Measurements from ENCODE around the gene CEP120.

CEP120 gene

GRCh38 chr5:123454259-123454911, 31.2 kb upstream of the CEP120 start:
- no peaks in the 10 kb centered on the region for H3K36me3 ChIP-seq (ENCODE audit: control insufficient read depth, insufficient read depth, low read length)
- H3K4me1 ChIP-seq (ENCODE audit: control insufficient read depth, insufficient read depth, low read length, poor library complexity, severe bottlenecking), result no peaks in the 10 kb centered on the region
- no peaks in the 10 kb centered on the region for H3K27me3 ChIP-seq (replicated peaks; ENCODE audit: control insufficient read depth, insufficient read depth, low read length, poor library complexity, severe bottlenecking)
- H3K4me3 ChIP-seq (ENCODE audit: insufficient read depth, low read depth, low read length, poor library complexity, severe bottlenecking), result no peak overlapping the region
- no peaks in the 10 kb centered on the region for H3K9me3 ChIP-seq (ENCODE audit: control insufficient read depth, low read length)
- DNase-seq, result no peak
- no peak overlapping the region for H3K27ac ChIP-seq (ENCODE audit: insufficient read depth, low read length, poor library complexity, severe bottlenecking)

- Histone ChIP-seq H3K27me3 (replicated peaks; ENCODE audit: control insufficient read depth, insufficient read depth, low read length, poor library complexity, severe bottlenecking) (no peaks in the 10 kb centered on the region), H3K27ac (ENCODE audit: insufficient read depth, low read length, poor library complexity, severe bottlenecking) (no peak overlapping the region), H3K4me1 (ENCODE audit: control insufficient read depth, insufficient read depth, low read length, poor library complexity, severe bottlenecking) (no peaks in the 10 kb centered on the region), H3K4me3 (ENCODE audit: insufficient read depth, low read depth, low read length, poor library complexity, severe bottlenecking) (no peak overlapping the region), H3K36me3 (ENCODE audit: control insufficient read depth, insufficient read depth, low read length) (no peaks in the 10 kb centered on the region), H3K9me3 (ENCODE audit: control insufficient read depth, low read length) (no peaks in the 10 kb centered on the region)
- no peak for DNase-seq
These were observed 29.2 kb upstream of the CEP120 start for GRCh38 chr5:123452401-123452800.

- Histone ChIP-seq H3K4me1 (ENCODE audit: control insufficient read depth, insufficient read depth, low read length, poor library complexity, severe bottlenecking) (no peaks in the 10 kb centered on the region), H3K36me3 (ENCODE audit: control insufficient read depth, insufficient read depth, low read length) (no peaks in the 10 kb centered on the region), H3K9me3 (ENCODE audit: control insufficient read depth, low read length) (no peaks in the 10 kb centered on the region), H3K27ac (ENCODE audit: insufficient read depth, low read length, poor library complexity, severe bottlenecking) (no peak overlapping the region), H3K4me3 (ENCODE audit: insufficient read depth, low read depth, low read length, poor library complexity, severe bottlenecking) (no peak overlapping the region), H3K27me3 (replicated peaks; ENCODE audit: control insufficient read depth, insufficient read depth, low read length, poor library complexity, severe bottlenecking) (no peaks in the 10 kb centered on the region)
- no peak for DNase-seq
These were observed 27.8 kb upstream of the CEP120 start for GRCh38 chr5:123451047-123451446.

GRCh38 chr5:123450640-123451039, 27.4 kb upstream of the CEP120 start:
- H3K27ac ChIP-seq (ENCODE audit: insufficient read depth, low read length, poor library complexity, severe bottlenecking), result no peak overlapping the region
- H3K4me1 ChIP-seq (ENCODE audit: control insufficient read depth, insufficient read depth, low read length, poor library complexity, severe bottlenecking), result no peaks in the 10 kb centered on the region
- H3K36me3 ChIP-seq (ENCODE audit: control insufficient read depth, insufficient read depth, low read length), result no peaks in the 10 kb centered on the region
- DNase-seq, result no peak
- H3K27me3 ChIP-seq (replicated peaks; ENCODE audit: control insufficient read depth, insufficient read depth, low read length, poor library complexity, severe bottlenecking), result no peaks in the 10 kb centered on the region
- no peak overlapping the region for H3K4me3 ChIP-seq (ENCODE audit: insufficient read depth, low read depth, low read length, poor library complexity, severe bottlenecking)
- H3K9me3 ChIP-seq (ENCODE audit: control insufficient read depth, low read length), result no peaks in the 10 kb centered on the region

- Histone ChIP-seq H3K27ac (ENCODE audit: insufficient read depth, low read length, poor library complexity, severe bottlenecking) (no peak overlapping the region), H3K4me1 (ENCODE audit: control insufficient read depth, insufficient read depth, low read length, poor library complexity, severe bottlenecking) (no peaks in the 10 kb centered on the region)
- no peak for DNase-seq
These were observed 26.9 kb upstream of the CEP120 start for GRCh38 chr5:123450114-123450513.

GRCh38 chr5:123449424-123449974, 26.3 kb upstream of the CEP120 start:
- H3K36me3 ChIP-seq (ENCODE audit: control insufficient read depth, insufficient read depth, low read length), result no peaks in the 10 kb centered on the region
- H3K4me1 ChIP-seq (ENCODE audit: control insufficient read depth, insufficient read depth, low read length, poor library complexity, severe bottlenecking), result no peaks in the 10 kb centered on the region
- no peak for DNase-seq
- H3K4me3 ChIP-seq (ENCODE audit: insufficient read depth, low read depth, low read length, poor library complexity, severe bottlenecking), result no peak overlapping the region
- H3K27me3 ChIP-seq (replicated peaks; ENCODE audit: control insufficient read depth, insufficient read depth, low read length, poor library complexity, severe bottlenecking), result no peaks in the 10 kb centered on the region
- no peak overlapping the region for H3K27ac ChIP-seq (ENCODE audit: insufficient read depth, low read length, poor library complexity, severe bottlenecking)
- no peaks in the 10 kb centered on the region for H3K9me3 ChIP-seq (ENCODE audit: control insufficient read depth, low read length)

More at GRCh38 chr5:123450114-123450513, 26.9 kb upstream of the CEP120 start:
- Histone ChIP-seq H3K4me3 (ENCODE audit: insufficient read depth, low read depth, low read length, poor library complexity, severe bottlenecking) (no peak overlapping the region), H3K27me3 (replicated peaks; ENCODE audit: control insufficient read depth, insufficient read depth, low read length, poor library complexity, severe bottlenecking) (no peaks in the 10 kb centered on the region), H3K9me3 (ENCODE audit: control insufficient read depth, low read length) (no peaks in the 10 kb centered on the region), H3K36me3 (ENCODE audit: control insufficient read depth, insufficient read depth, low read length) (no peaks in the 10 kb centered on the region)

GRCh38 chr5:123448743-123449142, 25.5 kb upstream of the CEP120 start:
- DNase-seq, result no peak
- Histone ChIP-seq H3K27ac (ENCODE audit: insufficient read depth, low read length, poor library complexity, severe bottlenecking) (no peak overlapping the region), H3K27me3 (replicated peaks; ENCODE audit: control insufficient read depth, insufficient read depth, low read length, poor library complexity, severe bottlenecking) (no peaks in the 10 kb centered on the region), H3K9me3 (ENCODE audit: control insufficient read depth, low read length) (no peaks in the 10 kb centered on the region), H3K36me3 (ENCODE audit: control insufficient read depth, insufficient read depth, low read length) (no peaks in the 10 kb centered on the region), H3K4me3 (ENCODE audit: insufficient read depth, low read depth, low read length, poor library complexity, severe bottlenecking) (no peak overlapping the region), H3K4me1 (ENCODE audit: control insufficient read depth, insufficient read depth, low read length, poor library complexity, severe bottlenecking) (no peaks in the 10 kb centered on the region)

GRCh38 chr5:123448017-123448617, 24.9 kb upstream of the CEP120 start:
- no peak for DNase-seq
- H3K27me3 ChIP-seq (replicated peaks; ENCODE audit: control insufficient read depth, insufficient read depth, low read length, poor library complexity, severe bottlenecking), result no peaks in the 10 kb centered on the region
- H3K36me3 ChIP-seq (ENCODE audit: control insufficient read depth, insufficient read depth, low read length), result no peaks in the 10 kb centered on the region
- H3K4me3 ChIP-seq (ENCODE audit: insufficient read depth, low read depth, low read length, poor library complexity, severe bottlenecking), result no peak overlapping the region
- no peak overlapping the region for H3K27ac ChIP-seq (ENCODE audit: insufficient read depth, low read length, poor library complexity, severe bottlenecking)
- H3K4me1 ChIP-seq (ENCODE audit: control insufficient read depth, insufficient read depth, low read length, poor library complexity, severe bottlenecking), result no peaks in the 10 kb centered on the region
- no peaks in the 10 kb centered on the region for H3K9me3 ChIP-seq (ENCODE audit: control insufficient read depth, low read length)

GRCh38 chr5:123444016-123444415, 20.8 kb upstream of the CEP120 start:
- H3K4me1 ChIP-seq (ENCODE audit: control insufficient read depth, insufficient read depth, low read length, poor library complexity, severe bottlenecking), result no peaks in the 10 kb centered on the region
- DNase-seq, result no peak
- H3K4me3 ChIP-seq (ENCODE audit: insufficient read depth, low read depth, low read length, poor library complexity, severe bottlenecking), result no peak overlapping the region
- H3K9me3 ChIP-seq (ENCODE audit: control insufficient read depth, low read length), result no peaks in the 10 kb centered on the region
- no peak overlapping the region for H3K27ac ChIP-seq (ENCODE audit: insufficient read depth, low read length, poor library complexity, severe bottlenecking)
- no peaks in the 10 kb centered on the region for H3K27me3 ChIP-seq (replicated peaks; ENCODE audit: control insufficient read depth, insufficient read depth, low read length, poor library complexity, severe bottlenecking)
- no peaks in the 10 kb centered on the region for H3K36me3 ChIP-seq (ENCODE audit: control insufficient read depth, insufficient read depth, low read length)

GRCh38 chr5:123441408-123441807, 18.2 kb upstream of the CEP120 start:
- H3K36me3 ChIP-seq (ENCODE audit: control insufficient read depth, insufficient read depth, low read length), result no peaks in the 10 kb centered on the region

More at GRCh38 chr5:123441408-123441807, 18.2 kb upstream of the CEP120 start:
- DNase-seq, result no peak
- Histone ChIP-seq H3K4me1 (ENCODE audit: control insufficient read depth, insufficient read depth, low read length, poor library complexity, severe bottlenecking) (no peaks in the 10 kb centered on the region), H3K9me3 (ENCODE audit: control insufficient read depth, low read length) (no peaks in the 10 kb centered on the region), H3K27me3 (replicated peaks; ENCODE audit: control insufficient read depth, insufficient read depth, low read length, poor library complexity, severe bottlenecking) (no peaks in the 10 kb centered on the region), H3K4me3 (ENCODE audit: insufficient read depth, low read depth, low read length, poor library complexity, severe bottlenecking) (no peak overlapping the region), H3K27ac (ENCODE audit: insufficient read depth, low read length, poor library complexity, severe bottlenecking) (no peak overlapping the region)
